Measurements from ENCODE around the gene IL15.

- no peak for TF ChIP-seq CTCF (IDR thresholded peaks at IDR 0.05)
- TF ChIP-seq POLR2A (IDR thresholded peaks at IDR 0.05): no peak
These were observed 120.9 kb downstream of the IL15 start for GRCh38 chr4:141757287-141757686.
